ENCODE measurements around the gene IQSEC3.

IQSEC3 gene

GRCh38 chr12:103169-103981, 36.8 kb downstream of the IQSEC3 start:
- H3K9me3 ChIP-seq: no peaks in the 10 kb centered on the region
- H3K27ac ChIP-seq: no peak overlapping the region
- no peak overlapping the region for H3K4me3 ChIP-seq
- H3K4me1 ChIP-seq: no peaks in the 10 kb centered on the region
- no peak for TF ChIP-seq CTCF (IDR thresholded peaks at IDR 0.05)
- peaks cover 0 to 63% of the 10 kb centered on the region in 2 donors for H3K27me3 ChIP-seq
- intact Hi-C loops (cut with DNase I; ENCODE audit: low total_unique reads): no loop called here
- DNase-seq: peak in 1 of 2 donors; percentile 11
- H3K36me3 ChIP-seq: no peaks in the 10 kb centered on the region

- Histone ChIP-seq H3K36me3 (no peaks in the 10 kb centered on the region), H3K4me3 (no peak overlapping the region), H3K9me3 (no peaks in the 10 kb centered on the region), H3K4me1 (no peaks in the 10 kb centered on the region), H3K27me3 (peaks cover 0 to 56% of the 10 kb centered on the region in 2 donors), H3K27ac (no peak overlapping the region)
- intact Hi-C loops (cut with DNase I; ENCODE audit: low total_unique reads): no loop called here
- peak in 1 of 2 donors; percentile 59 for DNase-seq
- no peak for TF ChIP-seq CTCF (IDR thresholded peaks at IDR 0.05)
These were observed 38.0 kb downstream of the IQSEC3 start for GRCh38 chr12:104551-105081.

GRCh38 chr12:105696-106095, 39.1 kb downstream of the IQSEC3 start:
- Histone ChIP-seq H3K27ac (no peak overlapping the region), H3K4me3 (no peak overlapping the region), H3K27me3 (peaks cover 0 to 45% of the 10 kb centered on the region in 2 donors), H3K4me1 (no peaks in the 10 kb centered on the region), H3K36me3 (no peaks in the 10 kb centered on the region), H3K9me3 (no peaks in the 10 kb centered on the region)
- intact Hi-C loops (cut with DNase I; ENCODE audit: low total_unique reads): no loop called here
- peak in 1 of 2 donors; percentile 21 for DNase-seq
- no peak for TF ChIP-seq CTCF (IDR thresholded peaks at IDR 0.05)

- H3K4me1 ChIP-seq: no peaks in the 10 kb centered on the region
- no peak for TF ChIP-seq CTCF (IDR thresholded peaks at IDR 0.05)
- intact Hi-C loops (cut with DNase I; ENCODE audit: low total_unique reads): no loop called here
- peaks cover 0 to 41% of the 10 kb centered on the region in 2 donors for H3K27me3 ChIP-seq
- no peaks in the 10 kb centered on the region for H3K9me3 ChIP-seq
- H3K36me3 ChIP-seq: no peaks in the 10 kb centered on the region
- H3K4me3 ChIP-seq: no peak overlapping the region
- peak in 1 of 2 donors; percentile 53 for DNase-seq
- no peak overlapping the region for H3K27ac ChIP-seq
These were observed 39.6 kb downstream of the IQSEC3 start for GRCh38 chr12:106118-106591.

- Histone ChIP-seq H3K36me3 (no peaks in the 10 kb centered on the region), H3K4me3 (no peak overlapping the region), H3K9me3 (no peaks in the 10 kb centered on the region), H3K27me3 (peaks cover 0 to 29% of the 10 kb centered on the region in 2 donors), H3K27ac (no peak overlapping the region), H3K4me1 (no peaks in the 10 kb centered on the region)
- TF ChIP-seq CTCF (IDR thresholded peaks at IDR 0.05): no peak
- intact Hi-C loops (cut with DNase I; ENCODE audit: low total_unique reads): no loop called here
- peak in 1 of 2 donors; percentile 62 for DNase-seq
These were observed 42.0 kb downstream of the IQSEC3 start for GRCh38 chr12:108594-108993.

Measured in tibial artery (tissue), 4 donors.